HG02870 (cell line): ENCODE results near the gene CAMKMT.

Experiments
- ATAC-seq: cut with Tn5 transposase; IDR thresholded peaks from one replicate; pipeline ENCODE4 v1.9.1; 2021; ENCODE audit warnings: mild to moderate bottlenecking, moderate library complexity; ENCODE audit not compliant: unreplicated experiment

The CAMKMT gene

GRCh38 chr2:44789446-44789845 is 427.7 kb downstream of the CAMKMT start:
- no peak for ATAC-seq

- ATAC-seq, result no peak
Observed at GRCh38 chr2:44789971-44790721, 428.4 kb downstream of the CAMKMT start.

GRCh38 chr2:44793322-44793870 is 431.6 kb downstream of the CAMKMT start:
- ATAC-seq, result no peak

- no peak for ATAC-seq
Observed at GRCh38 chr2:44796771-44797170, 435.0 kb downstream of the CAMKMT start.

- ATAC-seq, result no peak
Observed at GRCh38 chr2:44798139-44798659, 436.5 kb downstream of the CAMKMT start.

DNA sequence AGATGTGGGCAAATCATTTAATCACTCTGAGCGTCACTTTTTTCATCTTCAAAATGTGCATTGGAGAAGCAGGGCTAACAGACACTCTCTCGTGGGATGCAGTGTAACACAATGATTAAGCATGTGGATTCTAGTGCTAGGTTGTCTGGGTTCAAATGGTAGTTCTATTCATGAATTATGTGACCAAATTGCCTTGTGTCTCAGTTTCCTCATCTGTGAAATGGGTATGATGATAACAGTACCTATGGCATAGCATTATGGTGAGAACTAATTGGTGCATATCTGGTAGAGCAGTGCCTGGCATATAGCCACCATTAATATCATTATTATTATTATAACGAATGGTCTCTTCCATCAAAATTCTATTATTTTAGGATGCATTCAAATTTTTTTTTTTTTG is 437.4 kb downstream of the CAMKMT start:
- ATAC-seq, result no peak

DNA sequence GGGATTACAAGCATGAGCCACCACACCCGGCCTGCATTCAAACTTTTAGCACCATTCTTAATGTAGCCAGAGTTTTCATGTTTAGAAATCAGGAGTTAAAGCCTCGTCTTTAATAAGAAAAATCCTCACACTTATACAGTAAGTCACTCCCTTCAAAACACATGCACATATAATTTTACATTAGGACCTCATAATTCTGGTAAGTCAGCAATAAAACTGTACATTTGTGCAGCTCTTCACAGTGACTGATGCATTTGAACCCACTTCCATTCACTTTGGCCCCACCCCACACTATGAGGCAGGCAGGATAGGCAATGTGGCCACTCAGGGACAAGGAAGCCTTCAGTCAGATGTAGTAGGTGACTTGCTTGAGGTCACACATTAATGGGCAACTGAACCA is 438.0 kb downstream of the CAMKMT start:
- no peak for ATAC-seq

DNA sequence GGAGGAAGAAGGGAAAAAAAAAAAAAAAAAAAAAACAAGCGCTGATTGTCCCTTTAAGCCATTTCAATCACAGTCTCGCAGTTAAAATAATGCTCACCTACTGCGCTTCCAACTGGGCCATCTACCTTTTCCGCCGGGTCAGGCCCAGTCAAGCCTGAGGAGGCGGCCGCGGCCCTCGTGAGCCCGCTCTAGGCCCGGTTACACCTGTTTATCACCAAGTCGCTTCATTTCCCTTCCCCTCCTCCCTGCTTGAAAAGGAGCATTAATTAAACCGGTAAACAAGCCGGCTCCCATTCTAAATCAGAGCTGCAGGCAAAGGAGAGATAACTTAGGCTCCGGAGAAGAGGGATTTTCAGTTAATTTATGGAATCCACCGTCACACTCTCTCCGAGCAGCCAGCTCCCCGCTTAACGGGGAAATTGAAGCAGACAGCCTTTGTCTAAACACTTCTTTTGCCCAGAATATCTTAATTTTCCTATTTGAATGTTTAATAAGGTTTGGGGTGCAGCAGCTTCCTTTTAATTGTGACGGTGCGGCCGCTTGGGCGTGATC is 439.6 kb downstream of the CAMKMT start:
- no peak for ATAC-seq

- no peak for ATAC-seq
Observed at GRCh38 chr2:44801841-44802776, 440.4 kb downstream of the CAMKMT start.

- no peak for ATAC-seq
Observed at GRCh38 chr2:44802777-44803424, 441.2 kb downstream of the CAMKMT start.

- ATAC-seq, result no peak
Observed at GRCh38 chr2:44804406-44805265, 442.9 kb downstream of the CAMKMT start.

DNA sequence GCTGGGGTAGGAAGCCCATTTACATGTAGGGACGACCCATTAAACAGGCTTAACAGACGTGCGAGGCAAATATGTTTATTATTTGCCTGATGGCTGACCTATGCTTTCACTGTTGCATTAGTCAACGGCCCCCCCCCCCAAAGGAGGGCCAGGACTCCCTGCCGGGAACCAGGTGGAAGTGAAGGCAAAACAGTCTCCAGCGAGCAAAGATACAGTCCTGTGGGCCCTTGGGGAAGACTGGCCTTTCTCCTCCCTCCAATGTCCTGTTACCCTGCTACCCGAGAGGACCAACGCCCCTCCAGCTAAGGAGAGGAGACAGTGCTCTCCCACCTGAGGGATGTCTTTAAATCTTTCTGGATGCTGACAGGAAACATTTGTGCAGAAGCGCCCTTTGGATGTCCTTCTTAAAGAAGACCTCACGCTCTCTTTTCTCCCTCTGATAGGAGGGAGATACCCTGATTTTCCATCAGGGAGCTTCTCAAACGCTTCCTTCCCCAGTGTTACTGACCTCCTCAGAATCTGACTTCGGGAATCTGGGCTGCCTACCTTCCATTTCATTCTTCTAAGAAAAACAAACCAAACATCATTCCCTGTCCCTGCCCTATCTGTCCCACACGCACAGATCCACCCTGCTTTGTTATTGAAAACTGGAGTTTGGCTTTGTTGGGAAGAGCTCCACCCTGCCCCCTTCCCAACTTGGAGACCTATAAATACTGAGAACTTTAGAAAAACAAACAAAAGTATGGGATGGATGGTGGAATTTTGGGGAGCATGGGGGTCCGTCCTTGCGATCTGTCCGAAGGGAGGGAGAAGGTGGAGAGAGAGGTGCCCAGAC is 443.9 kb downstream of the CAMKMT start:
- ATAC-seq, result no peak

DNA sequence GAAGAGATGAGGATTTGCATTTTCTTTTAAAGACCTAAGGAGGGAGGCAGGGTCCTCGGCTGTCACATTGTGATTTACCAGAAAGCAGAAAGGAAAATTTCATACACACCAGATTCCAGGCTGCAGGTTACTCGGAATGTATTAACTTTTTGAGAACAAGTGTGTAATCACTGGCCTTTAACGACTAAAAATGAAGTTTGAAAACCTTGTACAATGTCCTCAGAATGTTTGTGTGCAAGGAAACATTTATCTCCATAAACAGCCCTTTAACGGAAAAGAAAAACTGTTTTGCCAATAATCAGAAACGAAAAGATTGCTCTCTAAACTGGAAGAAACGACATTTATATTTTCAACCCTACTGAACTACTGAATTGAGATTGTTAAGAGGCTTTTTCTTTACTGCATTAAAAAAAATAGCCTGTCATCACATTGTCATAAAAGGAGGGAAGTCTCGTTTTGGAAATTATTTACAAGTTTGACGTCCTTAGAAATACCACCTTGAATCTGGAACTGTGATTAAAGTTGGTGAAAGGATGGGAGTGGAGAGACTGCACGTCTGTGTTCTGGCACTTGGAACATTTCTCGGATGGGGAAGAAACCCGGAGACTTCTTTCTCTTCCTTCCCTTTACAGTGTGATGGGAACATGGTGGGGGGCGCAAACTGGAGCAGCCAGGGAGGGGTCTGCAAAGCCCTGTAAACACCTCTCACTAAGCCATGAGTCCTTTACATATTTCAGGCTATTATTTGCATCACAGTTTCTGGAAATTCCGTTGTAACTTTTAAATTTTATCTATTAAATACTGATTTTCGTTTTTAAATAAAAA is 445.7 kb downstream of the CAMKMT start:
- no peak for ATAC-seq

GRCh38 chr2:44810892-44811530 is 449.3 kb downstream of the CAMKMT start:
- ATAC-seq, result no peak

- ATAC-seq, result no peak
Observed at GRCh38 chr2:44813165-44813564, 451.4 kb downstream of the CAMKMT start.

- no peak for ATAC-seq
Observed at GRCh38 chr2:44813658-44814057, 451.9 kb downstream of the CAMKMT start.

DNA sequence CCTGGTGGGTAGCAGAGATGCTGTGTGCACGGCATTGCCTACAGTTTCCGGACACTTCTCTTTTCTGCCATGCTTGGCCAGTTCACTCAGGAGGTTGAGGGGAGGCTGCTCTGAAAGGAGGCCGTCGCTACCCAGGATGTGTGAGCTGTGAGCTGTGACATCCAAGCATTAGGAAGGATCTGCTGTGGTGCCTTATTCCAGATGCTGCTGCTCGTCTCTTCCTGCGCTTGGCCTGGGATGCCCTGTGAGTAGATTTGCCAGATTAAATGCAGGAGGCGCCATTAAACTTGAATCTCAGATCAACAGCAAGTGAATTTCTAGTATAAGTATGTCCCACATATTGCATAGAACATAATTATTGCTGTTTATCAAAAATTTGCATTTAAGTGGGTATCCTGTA is 455.5 kb downstream of the CAMKMT start:
- no peak for ATAC-seq
